ENCODE results near the gene HMX1.

HMX1 gene

GRCh38 chr4:8861576-8862295, 9.9 kb downstream of the HMX1 start:
- H3K4me3 ChIP-seq (ENCODE audit: low read depth, low read length) = no peak overlapping the region
- TF ChIP-seq, protein P1, sequence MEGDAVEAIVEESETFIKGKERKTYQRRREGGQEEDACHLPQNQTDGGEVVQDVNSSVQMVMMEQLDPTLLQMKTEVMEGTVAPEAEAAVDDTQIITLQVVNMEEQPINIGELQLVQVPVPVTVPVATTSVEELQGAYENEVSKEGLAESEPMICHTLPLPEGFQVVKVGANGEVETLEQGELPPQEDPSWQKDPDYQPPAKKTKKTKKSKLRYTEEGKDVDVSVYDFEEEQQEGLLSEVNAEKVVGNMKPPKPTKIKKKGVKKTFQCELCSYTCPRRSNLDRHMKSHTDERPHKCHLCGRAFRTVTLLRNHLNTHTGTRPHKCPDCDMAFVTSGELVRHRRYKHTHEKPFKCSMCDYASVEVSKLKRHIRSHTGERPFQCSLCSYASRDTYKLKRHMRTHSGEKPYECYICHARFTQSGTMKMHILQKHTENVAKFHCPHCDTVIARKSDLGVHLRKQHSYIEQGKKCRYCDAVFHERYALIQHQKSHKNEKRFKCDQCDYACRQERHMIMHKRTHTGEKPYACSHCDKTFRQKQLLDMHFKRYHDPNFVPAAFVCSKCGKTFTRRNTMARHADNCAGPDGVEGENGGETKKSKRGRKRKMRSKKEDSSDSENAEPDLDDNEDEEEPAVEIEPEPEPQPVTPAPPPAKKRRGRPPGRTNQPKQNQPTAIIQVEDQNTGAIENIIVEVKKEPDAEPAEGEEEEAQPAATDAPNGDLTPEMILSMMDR (IDR thresholded peaks at IDR 0.05; ENCODE audit: low read depth, low read length) = no peak

DNA sequence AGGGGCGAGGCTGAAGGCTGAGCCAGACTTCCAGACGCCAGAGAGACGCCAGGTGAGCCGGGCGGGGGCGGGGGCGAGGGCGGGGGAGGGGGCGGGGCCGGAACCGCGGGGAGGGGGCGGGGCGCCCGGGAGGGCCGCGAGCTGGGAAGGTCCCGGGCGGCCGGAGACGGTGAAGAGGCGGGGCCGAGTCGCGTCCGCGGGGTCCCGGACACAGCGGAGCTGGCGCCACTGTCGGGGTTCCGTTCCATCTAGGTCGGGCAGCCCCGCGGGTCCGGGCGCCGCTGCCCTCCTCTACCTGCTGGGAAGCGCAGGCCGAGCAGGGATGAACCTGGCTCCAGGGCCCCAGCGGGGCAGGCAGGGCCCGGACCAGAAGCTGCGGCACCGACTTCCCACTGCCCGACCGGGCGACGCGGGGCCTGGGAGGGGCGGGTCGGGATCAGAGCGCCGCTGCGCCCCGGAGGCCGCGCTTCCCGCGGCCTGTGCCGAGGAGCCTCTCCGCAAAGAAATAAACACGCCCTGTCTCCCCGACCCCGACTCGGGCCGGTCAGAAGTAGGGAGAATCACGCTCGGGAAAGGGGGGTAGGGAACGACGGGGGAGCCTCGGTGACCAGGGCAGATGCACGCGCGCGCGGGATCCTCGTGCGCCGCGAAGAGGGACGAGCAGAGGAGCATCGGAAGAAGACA, 10.6 kb downstream of the HMX1 start:
- H3K4me3 ChIP-seq (ENCODE audit: low read depth, low read length) = no peak overlapping the region
- TF ChIP-seq, protein P1 (IDR thresholded peaks at IDR 0.05; ENCODE audit: low read depth, low read length) = no peak

GRCh38 chr4:8860096-8860891, 11.3 kb downstream of the HMX1 start:
- no peak overlapping the region for H3K4me3 ChIP-seq (ENCODE audit: low read depth, low read length)
- TF ChIP-seq, protein P1 (IDR thresholded peaks at IDR 0.05; ENCODE audit: low read depth, low read length) = no peak

GRCh38 chr4:8859550-8860095, 12.0 kb downstream of the HMX1 start:
- TF ChIP-seq, protein P1 (IDR thresholded peaks at IDR 0.05; ENCODE audit: low read depth, low read length) = no peak
- H3K4me3 ChIP-seq (ENCODE audit: low read depth, low read length) = no peak overlapping the region

DNA sequence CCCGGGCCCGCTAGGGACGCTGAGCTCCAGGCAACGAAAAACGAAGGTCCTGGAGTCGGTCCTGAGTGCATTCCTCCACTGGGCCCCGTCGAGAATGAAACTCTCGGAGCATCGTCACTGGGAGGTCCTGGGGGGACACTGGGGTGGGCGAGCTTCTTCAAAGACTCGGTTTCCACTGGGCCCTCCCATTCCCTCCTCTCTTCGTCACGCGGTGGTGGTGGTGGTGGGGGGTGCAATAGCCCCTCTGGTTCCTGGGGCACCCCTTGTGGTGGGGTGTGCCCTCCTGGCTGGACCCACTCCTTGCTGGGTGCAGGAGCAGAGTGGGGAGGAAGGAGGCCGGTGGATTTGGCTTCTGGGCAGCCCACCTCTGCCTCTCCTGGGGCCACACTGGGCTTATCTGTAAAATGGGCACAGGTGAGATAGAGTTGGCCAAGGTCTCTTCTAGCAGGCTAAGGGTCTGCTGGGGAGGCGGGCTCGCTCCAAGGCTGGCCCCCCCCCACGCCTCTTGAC, 12.9 kb downstream of the HMX1 start:
- TF ChIP-seq, protein P1 (IDR thresholded peaks at IDR 0.05; ENCODE audit: low read depth, low read length) = no peak
- no peak overlapping the region for H3K4me3 ChIP-seq (ENCODE audit: low read depth, low read length)

DNA sequence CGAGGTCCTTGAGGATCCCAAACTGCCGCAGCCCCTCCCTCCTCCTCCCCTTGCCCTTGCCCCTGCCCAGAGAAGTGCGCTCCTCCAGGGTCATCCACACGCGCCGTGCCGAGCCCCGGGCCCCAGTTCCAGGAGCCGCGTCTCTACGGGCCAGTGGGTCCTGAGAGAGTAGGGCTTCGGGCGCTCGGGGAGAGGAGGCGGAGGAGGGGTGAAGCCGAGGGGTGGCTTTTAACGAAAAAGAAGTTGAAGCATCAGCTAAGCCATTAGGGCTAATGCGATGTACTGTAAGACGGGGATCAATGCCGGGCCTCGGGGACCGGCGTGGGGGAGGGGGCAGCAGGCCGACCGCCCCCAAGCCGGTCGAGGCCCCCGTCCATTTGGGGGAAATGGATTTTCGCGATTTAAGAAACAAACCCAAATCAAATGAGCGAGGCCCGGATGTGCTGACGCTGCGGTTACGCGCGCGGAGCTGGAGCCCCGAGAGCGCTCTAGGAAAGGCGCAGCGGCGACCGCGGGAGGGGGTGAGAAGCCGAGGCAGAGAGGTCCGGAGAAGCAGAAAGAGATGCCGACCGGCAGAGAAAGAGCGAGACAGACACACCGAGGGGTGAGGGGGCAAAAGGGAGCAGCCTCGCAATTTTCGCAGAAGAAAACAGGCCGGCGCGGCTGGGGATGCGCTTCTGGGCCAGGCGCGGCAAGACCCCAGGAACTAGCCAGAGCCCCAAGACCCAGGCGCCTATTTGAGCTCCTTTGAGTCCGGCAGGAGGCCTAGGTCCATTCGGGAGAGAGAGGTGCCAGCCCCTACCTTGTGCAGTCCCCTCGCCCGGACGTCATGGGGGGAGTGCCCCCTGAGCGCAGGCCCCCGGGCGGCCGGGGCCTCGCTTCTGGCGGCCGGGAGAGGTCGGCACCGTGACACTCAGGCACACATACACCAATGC, 13.6 kb downstream of the HMX1 start:
- H3K4me3 ChIP-seq (ENCODE audit: low read depth, low read length) = no peak overlapping the region
- TF ChIP-seq, protein P1 (IDR thresholded peaks at IDR 0.05; ENCODE audit: low read depth, low read length) = no peak
